Ishikawa (cell line): ENCODE data around the gene AVPR1B.
A peak's percentile ranks its signal among the peaks of the same experiment; 100 is the strongest.

Experiments used
- CEBPB ChIP-seq: IDR thresholded peaks from 2 replicates; pipeline ENCODE4 v1.6.1; 2012
- CREB1 ChIP-seq: IDR thresholded peaks from 2 replicates; pipeline ENCODE4 v1.6.1; 2012; ENCODE audit warnings: low read depth
- EGR1 ChIP-seq: IDR thresholded peaks from 2 replicates; pipeline ENCODE4 v1.6.1; 2012
- EP300 ChIP-seq: IDR thresholded peaks from 2 replicates; pipeline ENCODE4 v1.6.1; 2012; ENCODE audit warnings: borderline replicate concordance
- FOXM1 ChIP-seq: IDR thresholded peaks from 2 replicates; pipeline ENCODE4 v1.6.1; 2012; ENCODE audit warnings: low read depth, borderline replicate concordance
- NFIC ChIP-seq: IDR thresholded peaks from 2 replicates; pipeline ENCODE4 v1.6.1; 2012
- RAD21 ChIP-seq: IDR thresholded peaks from 2 replicates; pipeline ENCODE4 v1.6.1; 2012; ENCODE audit warnings: low read depth
- TAF1 ChIP-seq: IDR thresholded peaks from 2 replicates; pipeline ENCODE4 v1.6.1; 2012; ENCODE audit warnings: low read depth, mild to moderate bottlenecking
- TCF12 ChIP-seq: IDR thresholded peaks from 2 replicates; pipeline ENCODE4 v1.6.1; 2012; ENCODE audit warnings: low read depth
- TEAD4 ChIP-seq: IDR thresholded peaks from 2 replicates; pipeline ENCODE4 v1.6.1; 2012
- YY1 ChIP-seq: IDR thresholded peaks from 2 replicates; pipeline ENCODE4 v1.6.1; 2012; ENCODE audit warnings: low read depth
- ZBTB7A ChIP-seq: IDR thresholded peaks from 2 replicates; pipeline ENCODE4 v1.6.1; 2012; ENCODE audit warnings: low read depth
- TF ChIP-seq, protein P1 (sequence below): IDR thresholded peaks from 2 replicates; pipeline ENCODE4 v1.6.1; 2012
- TF ChIP-seq, protein P2 (sequence below): IDR thresholded peaks from 2 replicates; pipeline ENCODE4 v1.6.1; 2012; ENCODE audit warnings: low read depth, mild to moderate bottlenecking
- TF ChIP-seq, protein P3 (sequence below): IDR thresholded peaks from 2 replicates; pipeline ENCODE4 v1.6.1; 2012

Gene AVPR1B

DNA sequence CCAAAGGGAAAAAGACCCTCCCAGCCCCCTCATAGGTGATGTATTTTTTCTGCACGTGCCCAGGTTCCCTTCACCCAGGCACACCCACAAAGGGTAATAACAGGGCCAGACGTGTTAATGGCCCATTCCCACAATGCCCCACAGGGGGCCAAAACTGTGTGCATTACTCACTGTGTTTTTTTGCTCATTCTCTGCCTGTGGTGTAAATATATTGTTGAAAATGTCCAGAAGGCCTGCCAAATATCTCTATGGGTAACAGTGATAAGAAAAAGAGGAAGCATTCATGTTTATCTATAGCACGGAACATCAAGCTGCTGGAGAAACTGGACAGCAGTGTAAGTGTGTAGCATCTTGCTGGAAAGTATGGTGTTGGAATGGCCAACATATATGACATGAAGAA, 42.3 kb downstream of the AVPR1B start:
- TF ChIP-seq YY1 (no peak), TCF12 (no peak), CREB1 (no peak), EP300 (no peak), ZBTB7A (no peak), TEAD4 (no peak), CEBPB (no peak)

DNA sequence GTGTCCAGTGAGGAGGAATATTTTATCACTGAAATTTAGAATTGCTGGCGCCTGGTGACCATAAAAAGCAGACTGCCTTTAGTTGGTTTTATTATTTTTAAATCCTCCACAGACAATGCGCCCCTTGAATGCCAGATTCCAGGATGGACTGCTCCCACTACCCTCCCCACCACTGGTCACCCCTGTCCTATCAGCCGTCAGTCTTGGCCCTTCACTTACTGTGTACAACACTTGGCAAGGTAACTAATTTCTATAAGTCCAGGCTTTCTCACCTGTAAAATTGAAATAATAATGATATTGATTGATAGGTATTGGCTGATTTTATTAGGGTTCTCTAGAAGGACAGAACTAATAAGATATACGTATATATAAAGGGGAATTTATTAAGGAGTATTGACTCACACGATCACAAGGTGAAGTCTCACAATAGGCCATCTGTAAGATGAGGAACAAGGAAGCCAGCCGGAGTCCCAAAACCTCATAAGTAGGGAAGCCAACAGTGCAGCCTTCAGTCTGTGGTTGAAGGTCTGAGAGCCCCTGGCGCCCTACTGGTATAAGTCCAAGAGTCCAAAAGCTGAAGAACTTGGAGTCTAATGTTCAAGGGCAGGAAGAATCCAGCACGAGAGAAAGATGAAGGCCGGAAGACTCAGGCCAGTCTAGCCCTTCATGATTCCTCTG, 46.4 kb downstream of the AVPR1B start:
- TF ChIP-seq NFIC (no peak), ZBTB7A (no peak), YY1 (no peak), FOXM1 (no peak), EP300 (no peak), TAF1 (no peak), CREB1 (no peak), EGR1 (no peak), RAD21 (no peak), TEAD4 (no peak)
- TF ChIP-seq, protein P1, sequence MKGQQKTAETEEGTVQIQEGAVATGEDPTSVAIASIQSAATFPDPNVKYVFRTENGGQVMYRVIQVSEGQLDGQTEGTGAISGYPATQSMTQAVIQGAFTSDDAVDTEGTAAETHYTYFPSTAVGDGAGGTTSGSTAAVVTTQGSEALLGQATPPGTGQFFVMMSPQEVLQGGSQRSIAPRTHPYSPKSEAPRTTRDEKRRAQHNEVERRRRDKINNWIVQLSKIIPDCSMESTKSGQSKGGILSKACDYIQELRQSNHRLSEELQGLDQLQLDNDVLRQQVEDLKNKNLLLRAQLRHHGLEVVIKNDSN: no peak
- TF ChIP-seq, protein P2, sequence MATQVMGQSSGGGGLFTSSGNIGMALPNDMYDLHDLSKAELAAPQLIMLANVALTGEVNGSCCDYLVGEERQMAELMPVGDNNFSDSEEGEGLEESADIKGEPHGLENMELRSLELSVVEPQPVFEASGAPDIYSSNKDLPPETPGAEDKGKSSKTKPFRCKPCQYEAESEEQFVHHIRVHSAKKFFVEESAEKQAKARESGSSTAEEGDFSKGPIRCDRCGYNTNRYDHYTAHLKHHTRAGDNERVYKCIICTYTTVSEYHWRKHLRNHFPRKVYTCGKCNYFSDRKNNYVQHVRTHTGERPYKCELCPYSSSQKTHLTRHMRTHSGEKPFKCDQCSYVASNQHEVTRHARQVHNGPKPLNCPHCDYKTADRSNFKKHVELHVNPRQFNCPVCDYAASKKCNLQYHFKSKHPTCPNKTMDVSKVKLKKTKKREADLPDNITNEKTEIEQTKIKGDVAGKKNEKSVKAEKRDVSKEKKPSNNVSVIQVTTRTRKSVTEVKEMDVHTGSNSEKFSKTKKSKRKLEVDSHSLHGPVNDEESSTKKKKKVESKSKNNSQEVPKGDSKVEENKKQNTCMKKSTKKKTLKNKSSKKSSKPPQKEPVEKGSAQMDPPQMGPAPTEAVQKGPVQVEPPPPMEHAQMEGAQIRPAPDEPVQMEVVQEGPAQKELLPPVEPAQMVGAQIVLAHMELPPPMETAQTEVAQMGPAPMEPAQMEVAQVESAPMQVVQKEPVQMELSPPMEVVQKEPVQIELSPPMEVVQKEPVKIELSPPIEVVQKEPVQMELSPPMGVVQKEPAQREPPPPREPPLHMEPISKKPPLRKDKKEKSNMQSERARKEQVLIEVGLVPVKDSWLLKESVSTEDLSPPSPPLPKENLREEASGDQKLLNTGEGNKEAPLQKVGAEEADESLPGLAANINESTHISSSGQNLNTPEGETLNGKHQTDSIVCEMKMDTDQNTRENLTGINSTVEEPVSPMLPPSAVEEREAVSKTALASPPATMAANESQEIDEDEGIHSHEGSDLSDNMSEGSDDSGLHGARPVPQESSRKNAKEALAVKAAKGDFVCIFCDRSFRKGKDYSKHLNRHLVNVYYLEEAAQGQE: no peak

DNA sequence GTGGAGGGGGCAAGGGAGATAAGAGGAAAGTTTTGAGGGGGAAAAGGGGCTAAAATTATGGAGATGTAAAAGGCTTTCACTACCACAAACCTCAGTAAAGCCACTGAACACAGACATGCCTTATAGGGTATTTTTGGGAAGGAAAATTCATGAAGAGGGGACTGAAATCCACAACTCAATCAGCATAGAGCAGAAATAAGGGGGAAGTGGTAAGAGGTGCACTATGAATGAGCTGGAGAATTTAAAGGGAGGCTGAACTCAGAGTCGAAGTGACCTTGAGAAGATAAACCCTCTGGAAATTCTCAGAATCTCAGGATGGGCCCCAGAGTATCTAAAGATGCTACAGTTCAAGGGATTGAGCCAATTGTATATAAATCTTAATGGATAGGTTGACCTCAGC, 48.9 kb downstream of the AVPR1B start:
- no peak for TF ChIP-seq RAD21
- no peak for TF ChIP-seq NFIC
- TF ChIP-seq, protein P1: no peak
- no peak for TF ChIP-seq FOXM1
- TF ChIP-seq TCF12: no peak
- TF ChIP-seq, protein P3, sequence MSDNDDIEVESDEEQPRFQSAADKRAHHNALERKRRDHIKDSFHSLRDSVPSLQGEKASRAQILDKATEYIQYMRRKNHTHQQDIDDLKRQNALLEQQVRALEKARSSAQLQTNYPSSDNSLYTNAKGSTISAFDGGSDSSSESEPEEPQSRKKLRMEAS: no peak
- TF ChIP-seq CEBPB: no peak
- TF ChIP-seq TAF1: no peak
- no peak for TF ChIP-seq ZBTB7A
- TF ChIP-seq YY1: no peak
- TF ChIP-seq EGR1: no peak

DNA sequence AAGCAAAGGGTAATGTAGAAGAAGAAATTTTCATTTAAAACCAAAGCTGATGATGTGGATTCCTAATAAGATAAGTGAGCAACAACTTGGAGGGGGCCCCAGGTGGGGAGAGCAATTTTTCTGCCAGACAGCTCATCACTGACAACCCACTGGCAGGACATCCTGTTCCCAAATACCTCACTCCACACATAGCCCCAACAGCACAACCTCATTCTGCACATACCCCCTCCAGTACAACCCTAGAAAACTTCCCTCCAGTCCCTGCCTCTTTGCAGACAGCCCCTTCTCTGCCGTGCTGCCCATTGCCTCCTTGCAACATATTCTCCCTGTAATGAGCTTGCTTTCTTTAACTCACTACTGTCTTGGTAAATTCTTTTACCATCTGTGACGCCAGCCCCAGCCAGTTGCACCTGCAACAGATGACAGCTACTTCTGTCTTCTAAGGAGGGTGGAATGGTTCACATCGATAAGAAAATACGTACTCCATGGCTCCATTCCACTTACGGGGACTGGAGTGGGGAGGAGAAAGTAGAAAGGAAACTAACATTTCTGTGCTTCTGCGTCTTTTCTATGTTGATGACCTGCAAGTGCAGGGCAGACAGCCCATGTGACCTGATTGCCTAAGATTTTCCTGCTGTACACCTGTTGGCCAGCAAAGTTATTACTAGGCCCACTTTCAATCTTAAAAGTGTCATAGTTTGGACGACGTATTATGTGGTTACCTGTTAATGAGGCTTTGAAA, 49.5 kb downstream of the AVPR1B start:
- TF ChIP-seq CREB1 (no peak), EGR1 (no peak), ZBTB7A (no peak)
- TF ChIP-seq, protein P1: peak; percentile 55; the same call in 1 of the 2 replicates
- TF ChIP-seq, protein P3: no peak

DNA sequence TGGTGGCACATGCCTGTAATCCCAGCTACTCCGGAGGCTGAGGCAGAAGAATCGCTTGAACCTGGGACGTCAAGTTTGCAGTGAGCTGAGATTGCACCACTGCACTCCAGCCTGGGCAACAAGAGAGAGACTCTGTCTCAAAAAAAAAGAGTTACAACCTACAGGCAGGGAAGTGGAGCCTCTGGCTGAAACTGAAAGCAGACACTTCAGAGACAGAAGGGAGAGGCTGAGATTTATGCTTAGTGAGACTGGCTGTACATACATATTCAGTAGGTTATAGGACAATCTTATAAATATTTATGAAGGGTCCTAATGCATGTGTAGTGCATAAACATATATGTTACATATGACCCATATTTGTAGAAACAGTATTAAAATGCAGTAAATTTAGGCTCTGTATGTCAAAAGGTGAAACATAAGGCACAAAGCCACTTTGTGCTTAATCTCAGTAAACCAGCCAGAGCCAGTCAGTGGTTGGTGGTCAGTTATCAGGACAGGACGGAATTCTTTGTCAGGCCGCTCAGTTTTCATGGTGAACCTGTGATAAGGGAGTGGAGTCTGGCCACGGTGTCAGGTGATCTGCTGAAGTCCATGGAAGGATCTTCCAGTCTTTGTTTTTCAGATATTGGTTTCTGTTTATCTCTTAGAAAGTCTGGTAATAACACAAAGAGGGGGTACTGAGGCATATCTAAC, 50.6 kb downstream of the AVPR1B start:
- no peak for TF ChIP-seq TEAD4
- no peak for TF ChIP-seq FOXM1

DNA sequence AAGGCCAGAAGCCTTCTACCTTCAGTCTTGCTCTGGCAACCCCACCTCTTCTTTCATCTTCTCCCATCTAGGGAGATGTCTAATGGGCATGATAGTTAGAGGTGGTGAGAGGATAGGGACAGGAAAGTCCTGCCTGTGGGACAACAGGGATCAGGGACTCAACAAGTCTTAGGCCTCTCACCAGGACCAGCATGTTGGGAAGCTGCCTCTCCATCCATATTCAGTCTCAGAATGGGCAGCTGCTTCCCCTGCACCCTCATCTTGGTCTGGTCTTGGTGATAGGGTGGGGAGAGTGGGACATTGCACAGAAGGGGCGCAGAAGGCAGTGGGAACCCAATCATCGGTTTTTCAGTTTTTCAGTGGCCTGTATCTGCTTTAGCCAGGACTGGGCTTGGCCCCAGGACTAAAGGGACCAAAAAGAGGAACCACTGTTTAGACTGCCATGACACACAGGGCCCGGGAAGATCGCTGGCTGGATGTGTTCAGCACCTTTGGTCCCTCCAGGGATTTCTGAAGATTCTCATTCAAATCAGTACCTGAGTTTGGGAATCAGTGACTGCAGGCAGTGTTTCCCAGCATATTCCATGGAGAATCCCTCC, 51.5 kb downstream of the AVPR1B start:
- TF ChIP-seq, protein P3: no peak
- TF ChIP-seq TAF1: no peak
- TF ChIP-seq FOXM1: no peak
- no peak for TF ChIP-seq NFIC
- no peak for TF ChIP-seq EGR1
- no peak for TF ChIP-seq TEAD4
- TF ChIP-seq YY1: no peak
- TF ChIP-seq, protein P1: no peak
- no peak for TF ChIP-seq RAD21
